HG03571 (cell line): Measurements from ENCODE around the gene PCSK6.
"Not testable (repeated sequence)": the region's sequence is repeated elsewhere in the genome, so short reads cannot be mapped to it uniquely, and the experiment has no call there.

Experiments used
- ATAC-seq: cut with Tn5 transposase; IDR thresholded peaks from one replicate; pipeline ENCODE4 v1.9.1; 2021; ENCODE audit not compliant: unreplicated experiment

PCSK6 gene

GRCh38 chr15:101361418-101361817 is 128.1 kb downstream of the PCSK6 start:
- ATAC-seq, result no peak

- no peak for ATAC-seq
Observed at GRCh38 chr15:101359365-101359947, 130.1 kb downstream of the PCSK6 start.

GRCh38 chr15:101358895-101359294 is 130.6 kb downstream of the PCSK6 start:
- no peak for ATAC-seq

GRCh38 chr15:101357885-101358284 is 131.6 kb downstream of the PCSK6 start:
- no peak for ATAC-seq

- ATAC-seq, result no peak
Observed at GRCh38 chr15:101357333-101357732, 132.2 kb downstream of the PCSK6 start.

GRCh38 chr15:101356512-101357172 is 132.9 kb downstream of the PCSK6 start:
- not testable (repeated sequence) for ATAC-seq

GRCh38 chr15:101355678-101356464 is 133.6 kb downstream of the PCSK6 start:
- no peak for ATAC-seq

- ATAC-seq, result no peak
Observed at GRCh38 chr15:101354891-101355623, 134.4 kb downstream of the PCSK6 start.

- ATAC-seq, result no peak
Observed at GRCh38 chr15:101353240-101353639, 136.3 kb downstream of the PCSK6 start.

GRCh38 chr15:101351736-101352135 is 137.8 kb downstream of the PCSK6 start:
- ATAC-seq, result no peak

- no peak for ATAC-seq
Observed at GRCh38 chr15:101349047-101349951, 140.2 kb downstream of the PCSK6 start.

GRCh38 chr15:101348643-101349042 is 140.9 kb downstream of the PCSK6 start:
- no peak for ATAC-seq

- no peak for ATAC-seq
Observed at GRCh38 chr15:101348015-101348414, 141.5 kb downstream of the PCSK6 start.

GRCh38 chr15:101347454-101347853 is 142.1 kb downstream of the PCSK6 start:
- no peak for ATAC-seq

- ATAC-seq, result no peak
Observed at GRCh38 chr15:101346928-101347327, 142.6 kb downstream of the PCSK6 start.

GRCh38 chr15:101342056-101342455 is 147.5 kb downstream of the PCSK6 start:
- no peak for ATAC-seq

GRCh38 chr15:101338502-101339057 is 150.9 kb downstream of the PCSK6 start:
- no peak for ATAC-seq

- no peak for ATAC-seq
Observed at GRCh38 chr15:101337976-101338375, 151.5 kb downstream of the PCSK6 start.

- not testable (repeated sequence) for ATAC-seq
Observed at GRCh38 chr15:101333907-101334789, 155.4 kb downstream of the PCSK6 start.
